ENCODE measurements around the gene TAF10. TPM values are rescaled to one million over a fixed set of nuclear protein-coding genes. Genes with fewer than 3 reads are reported as not detected.

The TAF10 gene
- total RNA-seq, 1 donor from 2014 or later: 124 TPM

GRCh38 chr11:6625832-6626420 is 13.9 kb upstream of the TAF10 start:
- H3K4me1 Mint-ChIP-seq (ENCODE audit: low read depth, unreplicated experiment): no peaks in the 10 kb centered on the region
- peaks cover 2% of the 10 kb centered on the region for H3K9me3 Mint-ChIP-seq (ENCODE audit: unreplicated experiment)
- H3K27ac Mint-ChIP-seq (ENCODE audit: unreplicated experiment): no peak overlapping the region
- peaks cover 21% of the 10 kb centered on the region for H3K36me3 Mint-ChIP-seq (ENCODE audit: unreplicated experiment)
- no peak for TF ChIP-seq CTCF (IDR thresholded peaks at IDR 0.05; ENCODE audit: partially characterized antibody, unreplicated experiment)
- no peak overlapping the region for H3K4me3 Mint-ChIP-seq (ENCODE audit: unreplicated experiment)
- H3K27me3 Mint-ChIP-seq (ENCODE audit: unreplicated experiment): peaks cover 11% of the 10 kb centered on the region
- DNase-seq: no peak

GRCh38 chr11:6625156-6625831 is 13.3 kb upstream of the TAF10 start:
- Mint-ChIP-seq H3K9me3 (ENCODE audit: unreplicated experiment) (peaks cover 2% of the 10 kb centered on the region), H3K4me1 (ENCODE audit: low read depth, unreplicated experiment) (no peaks in the 10 kb centered on the region), H3K27me3 (ENCODE audit: unreplicated experiment) (peaks cover 7% of the 10 kb centered on the region), H3K27ac (ENCODE audit: unreplicated experiment) (no peak overlapping the region), H3K36me3 (ENCODE audit: unreplicated experiment) (peaks cover 21% of the 10 kb centered on the region), H3K4me3 (ENCODE audit: unreplicated experiment) (no peak overlapping the region)
- TF ChIP-seq CTCF (IDR thresholded peaks at IDR 0.05; ENCODE audit: partially characterized antibody, unreplicated experiment): no peak
- no peak for DNase-seq

GRCh38 chr11:6623391-6624363 is 11.7 kb upstream of the TAF10 start:
- Mint-ChIP-seq H3K27ac (ENCODE audit: unreplicated experiment) (no peak overlapping the region), H3K4me1 (ENCODE audit: low read depth, unreplicated experiment) (no peaks in the 10 kb centered on the region), H3K4me3 (ENCODE audit: unreplicated experiment) (no peak overlapping the region), H3K27me3 (ENCODE audit: unreplicated experiment) (peaks cover 2% of the 10 kb centered on the region), H3K9me3 (ENCODE audit: unreplicated experiment) (peaks cover 2% of the 10 kb centered on the region), H3K36me3 (ENCODE audit: unreplicated experiment) (peaks cover 12% of the 10 kb centered on the region)
- no peak for TF ChIP-seq CTCF (IDR thresholded peaks at IDR 0.05; ENCODE audit: partially characterized antibody, unreplicated experiment)
- DNase-seq: no peak

- Mint-ChIP-seq H3K4me3 (ENCODE audit: unreplicated experiment) (no peak overlapping the region), H3K27ac (ENCODE audit: unreplicated experiment) (no peak overlapping the region), H3K4me1 (ENCODE audit: low read depth, unreplicated experiment) (no peaks in the 10 kb centered on the region), H3K27me3 (ENCODE audit: unreplicated experiment) (no peaks in the 10 kb centered on the region), H3K9me3 (ENCODE audit: unreplicated experiment) (no peaks in the 10 kb centered on the region), H3K36me3 (ENCODE audit: unreplicated experiment) (peaks cover 7% of the 10 kb centered on the region)
- TF ChIP-seq CTCF (IDR thresholded peaks at IDR 0.05; ENCODE audit: partially characterized antibody, unreplicated experiment): no peak
- no peak for DNase-seq
These were observed 10.5 kb upstream of the TAF10 start for GRCh38 chr11:6622261-6623171.

Data from glutamatergic neuron (in vitro differentiated cells).